GM21723 (cell line): ENCODE results near the gene BOLL.
"Not testable (repeated sequence)": the region's sequence is repeated elsewhere in the genome, so short reads cannot be mapped to it uniquely, and the experiment has no call there.

Source experiments
- ATAC-seq: cut with Tn5 transposase; IDR thresholded peaks from one replicate; pipeline ENCODE4 v1.9.1; 2021; ENCODE audit warnings: mild to moderate bottlenecking, moderate library complexity; ENCODE audit not compliant: unreplicated experiment

BOLL gene

GRCh38 chr2:197798187-197798586, 13.1 kb upstream of the BOLL start:
- ATAC-seq = no peak

GRCh38 chr2:197795277-197795676, 10.2 kb upstream of the BOLL start:
- no peak for ATAC-seq

- ATAC-seq = no peak
Measured at GRCh38 chr2:197793456-197793855, 8.3 kb upstream of the BOLL start.

- peak; percentile 64 for ATAC-seq
Measured at GRCh38 chr2:197786010-197786877, 1.1 kb upstream of the BOLL start.

GRCh38 chr2:197782126-197782525, 3.0 kb downstream of the BOLL start:
- ATAC-seq = no peak

- no peak for ATAC-seq
Measured at GRCh38 chr2:197779261-197779660, 5.9 kb downstream of the BOLL start.

GRCh38 chr2:197777823-197778407, 7.2 kb downstream of the BOLL start:
- ATAC-seq = no peak

- no peak for ATAC-seq
Measured at GRCh38 chr2:197760293-197760657, 24.8 kb downstream of the BOLL start.

GRCh38 chr2:197759625-197760292, 25.4 kb downstream of the BOLL start:
- ATAC-seq = no peak

- ATAC-seq = no peak
Measured at GRCh38 chr2:197759013-197759412, 26.1 kb downstream of the BOLL start.

GRCh38 chr2:197740200-197740599, 44.9 kb downstream of the BOLL start:
- ATAC-seq = no peak

- ATAC-seq = not testable (repeated sequence)
Measured at GRCh38 chr2:197728555-197729544, 56.3 kb downstream of the BOLL start.

- no peak for ATAC-seq
Measured at GRCh38 chr2:197727011-197727410, 58.1 kb downstream of the BOLL start.

GRCh38 chr2:197717863-197718262, 67.3 kb downstream of the BOLL start:
- ATAC-seq = no peak

GRCh38 chr2:197713271-197713670, 71.8 kb downstream of the BOLL start:
- ATAC-seq = no peak

GRCh38 chr2:197711578-197711977, 73.5 kb downstream of the BOLL start:
- ATAC-seq = no peak

GRCh38 chr2:197710424-197711042, 74.6 kb downstream of the BOLL start:
- ATAC-seq = peak; percentile 71

GRCh38 chr2:197709140-197709539, 76.0 kb downstream of the BOLL start:
- not testable (repeated sequence) for ATAC-seq

- ATAC-seq = no peak
Measured at GRCh38 chr2:197708331-197708730, 76.8 kb downstream of the BOLL start.
